Right lobe of liver (tissue), 6 donors: Measurements from ENCODE around the gene FIP1L1. TPM values are rescaled to one million over a fixed set of nuclear protein-coding genes. Genes with fewer than 3 reads are reported as not detected.

Experiments
- ATAC-seq, 4 donors: fragments of 200-7000 bp; cut with Tn5 transposase; one replicate each; pipeline ENCODE4 v1.9.1; 2020; ENCODE audit warnings: mild to moderate bottlenecking in 4 of 4, moderate library complexity in 4 of 4
- DNase-seq, 3 donors: peaks; one replicate each; pipeline ENCODE4 v3.0.0-alpha.2; 2020
- H3K27ac ChIP-seq, 3 donors: fragments of 200-600 bp; one replicate each; pipeline ENCODE4 v1.8.0; 2022
- H3K27me3 ChIP-seq, 2 donors: fragments of 200-600 bp; one replicate each; pipeline ENCODE4 v1.8.0; 2022
- H3K36me3 ChIP-seq, 4 donors: fragments of 200-600 bp; sonication (generic) in 1 of 4; one replicate each; pipeline versions ENCODE4 v1.5.1 to v1.8.0; 2017 to 2022; ENCODE audit warnings: control low read depth in 1 of 4
- H3K4me1 ChIP-seq, 4 donors: fragments of 200-600 bp; sonication (generic) in 1 of 4; one replicate each; pipeline versions ENCODE4 v1.5.1 to v1.8.0; 2017 to 2022; ENCODE audit warnings: control low read depth in 1 of 4
- H3K4me3 ChIP-seq, 3 donors: fragments of 200-600 bp; one replicate each; pipeline ENCODE4 v1.8.0; 2022
- H3K9me3 ChIP-seq, 4 donors: fragments of 200-600 bp; sonication (generic) in 1 of 4; one replicate each; pipeline versions ENCODE4 v1.5.1 to v1.8.0; 2017 to 2022; ENCODE audit warnings: control low read depth in 1 of 4
- CTCF ChIP-seq, 4 donors: fragments of 200-600 bp in 3 of 4; fragments of 450-650 bp in 1 of 4; IDR thresholded peaks; one replicate each; pipeline versions ENCODE4 v1.5.1 to v1.8.0; 2016 to 2022; ENCODE audit warnings: antibody characterized with exemption in 4 of 4, mild to moderate bottlenecking in 2 of 4
- POLR2A ChIP-seq: fragments of 450-650 bp; IDR thresholded peaks from one replicate; pipeline ENCODE4 v1.6.1; 2017; ENCODE audit warnings: antibody characterized with exemption, mild to moderate bottlenecking
- WGBS: methylation state at CpG from one replicate; pipeline ENCODE4 v1.1.6; 2018; ENCODE audit warnings: low coverage, low lambda C conversion rate; ENCODE audit not compliant: insufficient coverage; ENCODE audit errors: missing lambda C conversion rate; 5-methylcytosine and 5-hydroxymethylcytosine counted together
- intact Hi-C, 2 donors: fragments of 100-400 bp; cut with DNase I; formaldehyde crosslinking; loops; one replicate each; pipeline versions ENCODE4 v1.11.2 to v1.14.1; 2022
- total RNA-seq, 6 experiments: library from RNA; depleted of rRNA in 2 of 6; stranded (reverse); fragments of >200 nt in 2 of 6; fragmentation: NEBNext Ultra II Directional in 3 of 6; extraction: Animal tissue kit (Norgen Biotek cat#: 25700) in 3 of 6; gene quantifications; one replicate each; pipeline versions ENCODE4 v1.1.0 to v1.2.4, GENCODE V29; 2016 to 2023
- donor health status: DM: no; HTN: yes; CAD: no.
- donor health status: DM: no; HTN: no; CAD: no.
- donor health status: DM: no; HTN: no; CAD: no.
- donor health status: DM: no; HTN: yes; CAD: no.
- donor health status: DM: no; HTN: yes; CAD: no.

FIP1L1 gene
- total RNA-seq, 6 experiments from 2014 or later = 12.9 to 19.7 (median 18.9) TPM

GRCh38 chr4:53348046-53348445, 29.4 kb upstream of the FIP1L1 start:
- intact Hi-C loops = no loop called here
- no peak for DNase-seq
- 61% methylated on average over 1 of the region's 1 CpG for whole genome bisulfite sequencing
- H3K36me3 ChIP-seq = peaks cover 0 to 9% (median 0%) of the 10 kb centered on the region in 4 donors
- H3K27ac ChIP-seq = no peak overlapping the region
- peaks cover 0 to 7% (median 0%) of the 10 kb centered on the region in 4 donors for H3K4me1 ChIP-seq
- no peak overlapping the region for H3K4me3 ChIP-seq
- TF ChIP-seq POLR2A (no peak), CTCF (IDR thresholded peaks at IDR 0.05) (no peak)
- no peak for ATAC-seq
- H3K27me3 ChIP-seq = no peaks in the 10 kb centered on the region
- H3K9me3 ChIP-seq = no peaks in the 10 kb centered on the region

GRCh38 chr4:53349091-53349491, 28.4 kb upstream of the FIP1L1 start:
- 89% methylated on average over 4 of the region's 4 CpGs for WGBS
- intact Hi-C loops = no loop called here
- H3K27ac ChIP-seq = no peak overlapping the region
- no peaks in the 10 kb centered on the region for H3K27me3 ChIP-seq
- no peak for TF ChIP-seq CTCF (IDR thresholded peaks at IDR 0.05)
- no peak for TF ChIP-seq POLR2A
- no peak for ATAC-seq
- H3K36me3 ChIP-seq = peaks cover 0 to 9% (median 0%) of the 10 kb centered on the region in 4 donors
- H3K9me3 ChIP-seq = no peaks in the 10 kb centered on the region
- DNase-seq = no peak
- peaks cover 0 to 7% (median 0%) of the 10 kb centered on the region in 4 donors for H3K4me1 ChIP-seq
- H3K4me3 ChIP-seq = no peak overlapping the region

GRCh38 chr4:53354012-53354722, 23.3 kb upstream of the FIP1L1 start:
- WGBS = 97% methylated on average over 5 of the region's 32 CpGs
- intact Hi-C loops = no loop called here

GRCh38 chr4:53355930-53356521, 21.4 kb upstream of the FIP1L1 start:
- TF ChIP-seq CTCF (IDR thresholded peaks at IDR 0.05) (no peak), POLR2A (no peak)
- H3K36me3 ChIP-seq = peaks cover 0 to 9% (median 0%) of the 10 kb centered on the region in 4 donors
- intact Hi-C loops = no loop called here
- DNase-seq (no peak), ATAC-seq (no peak)
- no peaks in the 10 kb centered on the region for H3K27me3 ChIP-seq
- H3K27ac ChIP-seq = no peak overlapping the region
- no peaks in the 10 kb centered on the region for H3K9me3 ChIP-seq
- no peaks in the 10 kb centered on the region for H3K4me1 ChIP-seq
- H3K4me3 ChIP-seq = no peak overlapping the region

More at GRCh38 chr4:53354012-53354722, 23.3 kb upstream of the FIP1L1 start:
- no peak overlapping the region for H3K4me3 ChIP-seq
- ATAC-seq (no peak), DNase-seq (no peak)
- TF ChIP-seq POLR2A = no peak
- no peak for TF ChIP-seq CTCF (IDR thresholded peaks at IDR 0.05)
- no peak overlapping the region for H3K27ac ChIP-seq
- no peaks in the 10 kb centered on the region for H3K9me3 ChIP-seq
- peaks cover 0 to 9% (median 0%) of the 10 kb centered on the region in 4 donors for H3K36me3 ChIP-seq
- H3K4me1 ChIP-seq = no peaks in the 10 kb centered on the region
- H3K27me3 ChIP-seq = no peaks in the 10 kb centered on the region
